ENCODE results near the gene TNNT2. TPM values are rescaled to one million over a fixed set of nuclear protein-coding genes. Genes with fewer than 3 reads are reported as not detected.

Gene TNNT2
- total and polyA plus RNA-seq, 12 donors = 5,905 to 31,279 (median 7,605) TPM

- ATAC-seq (peak in 5 of 8 donors; percentile 28 to 75 (median 65)), DNase-seq (no peak)
- Histone ChIP-seq H3K9me3 (peaks cover 0 to 5% (median 0%) of the 10 kb centered on the region in 11 donors), H3K27me3 (no peaks in the 10 kb centered on the region), H3K36me3 (no peaks in the 10 kb centered on the region), H3K4me1 (peaks cover 0 to 25% (median 4%) of the 10 kb centered on the region in 9 donors), H3K4me3 (peak overlapping the region in 1 of 10 donors; percentile 6), H3K27ac (peak overlapping the region in 2 of 10 donors; percentile 19 to 46)
- TF ChIP-seq CTCF (IDR thresholded peaks at IDR 0.05) = no peak
- WGBS, 2 donors = 46 to 56% methylated on average over 12 of the region's 12 CpGs
- intact Hi-C loops (cut with DNase I) = no loop called here
Measured at GRCh38 chr1:201419746-201420607, 42.5 kb upstream of the TNNT2 start.

GRCh38 chr1:201419256-201419655 lies 41.8 kb upstream of the TNNT2 start:
- intact Hi-C loops (cut with DNase I) = no loop called here
- H3K27ac ChIP-seq = peak overlapping the region in 1 of 10 donors; percentile 30

GRCh38 chr1:201418461-201418860 lies 41.0 kb upstream of the TNNT2 start:
- Histone ChIP-seq H3K4me3 (no peak overlapping the region), H3K27me3 (no peaks in the 10 kb centered on the region), H3K27ac (no peak overlapping the region), H3K9me3 (peaks cover 0 to 4% (median 0%) of the 10 kb centered on the region in 11 donors), H3K36me3 (no peaks in the 10 kb centered on the region), H3K4me1 (peaks cover 0 to 25% (median 4%) of the 10 kb centered on the region in 9 donors)
- intact Hi-C loops (cut with DNase I) = no loop called here
- WGBS, 2 donors = 57 to 78% methylated on average over 3 of the region's 3 CpGs
- TF ChIP-seq CTCF (IDR thresholded peaks at IDR 0.05) = no peak
- DNase-seq = no peak
- no peak for ATAC-seq

More at GRCh38 chr1:201419256-201419655, 41.8 kb upstream of the TNNT2 start:
- DNase-seq (no peak), ATAC-seq (no peak)
- 65 to 76% methylated on average over 4 of the region's 4 CpGs for WGBS, 2 donors
- Histone ChIP-seq H3K27me3 (no peaks in the 10 kb centered on the region), H3K4me1 (peaks cover 0 to 25% (median 4%) of the 10 kb centered on the region in 9 donors), H3K9me3 (peaks cover 0 to 4% (median 0%) of the 10 kb centered on the region in 11 donors), H3K4me3 (no peak overlapping the region), H3K36me3 (no peaks in the 10 kb centered on the region)
- TF ChIP-seq CTCF (IDR thresholded peaks at IDR 0.05) = no peak

GRCh38 chr1:201414051-201414738 lies 36.7 kb upstream of the TNNT2 start:
- Histone ChIP-seq H3K36me3 (no peaks in the 10 kb centered on the region), H3K4me3 (no peak overlapping the region), H3K9me3 (peaks cover 0 to 4% (median 0%) of the 10 kb centered on the region in 11 donors), H3K27me3 (no peaks in the 10 kb centered on the region), H3K27ac (no peak overlapping the region), H3K4me1 (peaks cover 0 to 1% (median 0%) of the 10 kb centered on the region in 9 donors)
- DNase-seq = no peak
- WGBS, 2 donors = 91 to 92% methylated on average over 15 of the region's 15 CpGs
- TF ChIP-seq CTCF (IDR thresholded peaks at IDR 0.05) = no peak
- intact Hi-C loops (cut with DNase I) = no loop called here
- no peak for ATAC-seq

All from heart right ventricle (tissue), 16 donors.